HG03060 (cell line): ENCODE data around the gene RPS15A.
"Not testable (repeated sequence)": the region's sequence is repeated elsewhere in the genome, so short reads cannot be mapped to it uniquely, and the experiment has no call there.

ENCODE experiments used
- ATAC-seq: cut with Tn5 transposase; IDR thresholded peaks from one replicate; pipeline ENCODE4 v1.9.1; 2021; ENCODE audit warnings: low read depth, moderate number of reproducible peaks; ENCODE audit not compliant: unreplicated experiment

RPS15A gene

GRCh38 chr16:18759598-18760520 is 30.3 kb downstream of the RPS15A start:
- ATAC-seq = peak; percentile 40

DNA sequence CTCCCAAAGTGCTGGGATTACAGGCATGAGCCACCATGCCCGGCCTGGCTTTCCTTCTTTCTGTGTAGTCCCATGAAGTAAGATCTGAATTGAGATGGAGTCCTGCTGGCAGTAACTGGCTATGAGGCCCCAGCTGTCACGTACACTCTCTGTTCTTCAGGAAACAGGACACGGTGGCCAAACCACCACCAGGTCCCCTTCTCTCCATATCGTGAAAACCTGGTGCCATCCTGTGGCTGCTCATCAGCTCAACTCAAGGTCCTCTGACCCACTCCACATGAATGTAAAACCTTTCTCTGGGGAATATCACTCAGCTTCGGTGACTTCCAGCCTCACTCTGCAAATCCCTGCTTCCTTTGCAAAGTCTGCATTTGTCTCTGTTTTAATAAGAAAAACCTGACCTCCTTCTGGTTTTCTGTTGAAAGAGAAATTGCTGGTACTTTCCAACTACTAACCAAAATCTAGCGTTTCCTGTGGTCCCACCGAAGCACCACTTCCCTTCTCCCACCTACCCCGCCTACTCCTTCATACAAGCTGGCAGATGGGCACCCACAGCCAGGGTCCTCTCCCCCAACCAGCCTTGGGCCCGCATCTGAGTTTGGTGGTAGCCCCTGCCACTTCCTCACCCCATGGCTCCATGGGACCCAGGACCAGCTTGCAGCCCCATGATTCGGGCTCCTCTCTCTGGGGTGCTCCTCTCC is 32.0 kb downstream of the RPS15A start:
- ATAC-seq = not testable (repeated sequence)

- not testable (repeated sequence) for ATAC-seq
Measured at GRCh38 chr16:18756639-18757038, 33.5 kb downstream of the RPS15A start.

DNA sequence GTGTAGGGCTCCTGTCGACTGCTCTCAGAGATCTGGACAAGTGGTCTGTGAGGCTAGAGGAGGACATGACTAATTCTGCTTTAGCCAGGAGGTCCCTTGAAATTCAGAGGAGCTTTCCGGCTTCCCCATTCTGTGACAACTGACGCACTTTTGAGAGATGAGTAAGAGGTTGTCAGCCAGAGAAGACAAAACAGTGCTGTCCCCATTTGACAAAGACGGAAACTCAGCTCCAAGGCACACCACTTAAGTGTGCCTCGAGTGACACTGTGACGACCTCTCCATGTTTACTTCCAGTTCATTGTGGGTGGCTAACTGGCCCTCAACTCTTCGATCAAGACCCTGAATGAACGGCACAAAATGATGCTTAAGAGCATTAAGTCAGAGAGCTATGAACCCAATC is 47.3 kb downstream of the RPS15A start:
- not testable (repeated sequence) for ATAC-seq

- not testable (repeated sequence) for ATAC-seq
Measured at GRCh38 chr16:18740027-18740426, 50.1 kb downstream of the RPS15A start.

DNA sequence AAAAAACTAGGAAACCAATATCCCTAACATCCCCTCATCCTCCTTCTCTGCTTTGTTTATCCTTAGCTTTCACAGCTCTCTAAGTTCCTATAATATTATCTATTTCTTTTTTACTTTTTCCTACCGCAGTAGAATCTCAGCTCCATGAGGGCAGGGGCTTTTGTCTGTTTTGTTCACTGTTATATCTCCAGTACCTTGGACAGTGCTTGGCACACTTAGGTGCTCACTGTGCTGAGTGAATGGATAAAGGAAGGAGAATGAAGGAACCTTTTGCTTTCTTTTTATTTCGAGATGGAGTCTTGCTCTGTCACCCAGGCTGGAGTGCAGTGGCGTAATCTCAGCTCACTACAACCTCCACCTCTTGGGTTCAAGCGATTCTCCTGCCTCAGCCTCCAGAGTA is 51.4 kb downstream of the RPS15A start:
- not testable (repeated sequence) for ATAC-seq

GRCh38 chr16:18734279-18734678 is 55.9 kb downstream of the RPS15A start:
- ATAC-seq = not testable (repeated sequence)
